Measurements from ENCODE around the gene RSAD1. TPM values are rescaled to one million over a fixed set of nuclear protein-coding genes. Genes with fewer than 3 reads are reported as not detected.

The RSAD1 gene
- total RNA-seq, 2 donors from 2014 or later: 39.2 to 44.5 TPM

GRCh38 chr17:50482110-50482509 is 3.5 kb downstream of the RSAD1 start:
- Histone ChIP-seq H3K27ac (peak overlapping the region; percentile 37 to 86 (median 74)), H3K4me3 (no peak overlapping the region), H3K27me3 (no peaks in the 10 kb centered on the region), H3K9me3 (no peaks in the 10 kb centered on the region), H3K36me3 (replicated peaks in 1 of 2; ENCODE audit: insufficient read depth in 1 of 2, low read depth in 2 of 2) (peaks cover 2 to 5% of the 10 kb centered on the region in 2 donors), H3K4me1 (peaks cover 38% of the 10 kb centered on the region)
- 64 to 71% methylated on average over 2 to 22 of the region's 23 CpGs for WGBS, 2 donors
- ATAC-seq (no peak), DNase-seq (no peak)
- intact Hi-C loops (cut with DNase I): loop anchor here (5.0 to 10.0 kb wide), 3 partner anchors 50 to 213 kb away; partner anchors contain the start of gene EPN3
- TF ChIP-seq POLR2A (IDR thresholded peaks at IDR 0.05) (no peak), CTCF (IDR thresholded peaks at IDR 0.05) (no peak)

- Histone ChIP-seq H3K4me3 (no peak overlapping the region), H3K27me3 (no peaks in the 10 kb centered on the region), H3K36me3 (replicated peaks in 1 of 2; ENCODE audit: insufficient read depth in 1 of 2, low read depth in 2 of 2) (peaks cover 2 to 5% of the 10 kb centered on the region in 2 donors), H3K9me3 (no peaks in the 10 kb centered on the region), H3K4me1 (peaks cover 34% of the 10 kb centered on the region), H3K27ac (peak overlapping the region; percentile 37 to 86 (median 74))
- peak; percentile 75 for ATAC-seq
- intact Hi-C loops (cut with DNase I): loop anchor here (5.0 to 10.0 kb wide), 3 partner anchors 50 to 212 kb away; partner anchors contain the start of gene EPN3
- 5 to 6% methylated on average over 7 of the region's 7 CpGs for WGBS, 2 donors
- peak; percentile 98 to 99 (median 98) for DNase-seq
- TF ChIP-seq POLR2A (IDR thresholded peaks at IDR 0.05) (no peak), CTCF (IDR thresholded peaks at IDR 0.05) (peak; percentile 80 to 99 (median 97))
Observed at GRCh38 chr17:50482516-50482915, 3.9 kb downstream of the RSAD1 start.

DNA sequence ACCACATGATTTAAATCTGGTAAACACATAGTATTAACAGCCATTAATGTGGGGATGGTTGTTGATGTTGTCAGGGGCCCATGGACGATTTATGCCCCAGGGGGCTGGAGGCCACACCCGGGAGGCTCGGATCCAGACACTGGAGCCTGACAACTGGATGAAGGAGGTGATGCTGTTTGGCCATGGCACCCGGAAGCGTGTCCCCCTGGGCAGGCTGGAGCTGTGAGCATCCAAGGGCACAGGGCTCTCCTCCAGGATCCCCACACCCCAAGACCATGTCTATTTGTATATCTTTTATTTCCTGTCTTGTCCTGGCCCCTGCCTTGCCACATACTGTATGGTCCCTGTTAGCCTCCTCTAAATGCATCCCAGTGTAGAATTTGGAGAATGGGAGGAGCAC is 4.6 kb downstream of the RSAD1 start:
- no peak for TF ChIP-seq POLR2A (IDR thresholded peaks at IDR 0.05)
- no peak for TF ChIP-seq CTCF (IDR thresholded peaks at IDR 0.05)
- no peaks in the 10 kb centered on the region for H3K27me3 ChIP-seq
- H3K4me1 ChIP-seq: peaks cover 27% of the 10 kb centered on the region
- DNase-seq: no peak
- 69 to 83% methylated on average over 5 of the region's 5 CpGs for WGBS, 2 donors
- intact Hi-C loops (cut with DNase I): loop anchor here (5.0 to 10.0 kb wide), 3 partner anchors 49 to 212 kb away; partner anchors contain the start of gene EPN3
- H3K9me3 ChIP-seq: no peaks in the 10 kb centered on the region
- H3K4me3 ChIP-seq: no peak overlapping the region
- peaks cover 2 to 5% of the 10 kb centered on the region in 2 donors for H3K36me3 ChIP-seq (replicated peaks in 1 of 2; ENCODE audit: insufficient read depth in 1 of 2, low read depth in 2 of 2)
- peak overlapping the region in 3 of 4 donors; percentile 72 to 86 (median 77) for H3K27ac ChIP-seq
- ATAC-seq: no peak

GRCh38 chr17:50484386-50485155 is 5.9 kb downstream of the RSAD1 start:
- TF ChIP-seq POLR2A (IDR thresholded peaks at IDR 0.05): no peak
- TF ChIP-seq CTCF (IDR thresholded peaks at IDR 0.05): no peak
- H3K9me3 ChIP-seq: no peaks in the 10 kb centered on the region
- no peak overlapping the region for H3K4me3 ChIP-seq
- 89 to 96% methylated on average over 10 to 11 of the region's 11 CpGs for WGBS, 2 donors
- no peak overlapping the region for H3K27ac ChIP-seq
- H3K36me3 ChIP-seq (replicated peaks in 1 of 2; ENCODE audit: insufficient read depth in 1 of 2, low read depth in 2 of 2): peaks cover 2 to 5% of the 10 kb centered on the region in 2 donors
- H3K4me1 ChIP-seq: peaks cover 23% of the 10 kb centered on the region
- H3K27me3 ChIP-seq: no peaks in the 10 kb centered on the region
- ATAC-seq (no peak), DNase-seq (no peak)
- intact Hi-C loops (cut with DNase I): loop anchor here (5.0 to 10.0 kb wide), 3 partner anchors 48 to 210 kb away; partner anchors contain the start of gene EPN3

Data from body of pancreas (tissue), 4 donors.